ENCODE measurements around the gene RAD50. TPM values are rescaled to one million over a fixed set of nuclear protein-coding genes. Genes with fewer than 3 reads are reported as not detected.

Gene RAD50
- total RNA-seq, 4 donors from 2014 or later = 35.8 to 47.5 (median 41.3) TPM

GRCh38 chr5:132657676-132658380, 101.1 kb downstream of the RAD50 start, which contains the start of gene IL13:
IL13 (plus strand) TSS chr5:132658173; CDS start chr5:132658187, 14 bp downstream.
- 89 to 96% methylated on average over 3 to 12 of the region's 12 CpGs for WGBS, 2 donors (ENCODE audit: low coverage in 1 of 2)
- peaks cover 0 to 13% (median 6%) of the 10 kb centered on the region in 4 donors for H3K4me1 ChIP-seq
- in situ Hi-C loops (cut with MboI; ENCODE audit: low pct_ligation_motif_present in 1 of 4, low pct_unique_long_range_greater_than_20kb in 1 of 4, low sequenced_read_pairs in 3 of 4) = no loop called here
- no peaks in the 10 kb centered on the region for H3K9me3 ChIP-seq
- peaks cover 48% of the 10 kb centered on the region for H3K27me3 ChIP-seq
- H3K36me3 ChIP-seq = no peaks in the 10 kb centered on the region
- no peak for TF ChIP-seq EP300 (IDR thresholded peaks at IDR 0.05; ENCODE audit: low read depth)
- no peak for TF ChIP-seq POLR2A (IDR thresholded peaks at IDR 0.05)
- TF ChIP-seq, protein P1, sequence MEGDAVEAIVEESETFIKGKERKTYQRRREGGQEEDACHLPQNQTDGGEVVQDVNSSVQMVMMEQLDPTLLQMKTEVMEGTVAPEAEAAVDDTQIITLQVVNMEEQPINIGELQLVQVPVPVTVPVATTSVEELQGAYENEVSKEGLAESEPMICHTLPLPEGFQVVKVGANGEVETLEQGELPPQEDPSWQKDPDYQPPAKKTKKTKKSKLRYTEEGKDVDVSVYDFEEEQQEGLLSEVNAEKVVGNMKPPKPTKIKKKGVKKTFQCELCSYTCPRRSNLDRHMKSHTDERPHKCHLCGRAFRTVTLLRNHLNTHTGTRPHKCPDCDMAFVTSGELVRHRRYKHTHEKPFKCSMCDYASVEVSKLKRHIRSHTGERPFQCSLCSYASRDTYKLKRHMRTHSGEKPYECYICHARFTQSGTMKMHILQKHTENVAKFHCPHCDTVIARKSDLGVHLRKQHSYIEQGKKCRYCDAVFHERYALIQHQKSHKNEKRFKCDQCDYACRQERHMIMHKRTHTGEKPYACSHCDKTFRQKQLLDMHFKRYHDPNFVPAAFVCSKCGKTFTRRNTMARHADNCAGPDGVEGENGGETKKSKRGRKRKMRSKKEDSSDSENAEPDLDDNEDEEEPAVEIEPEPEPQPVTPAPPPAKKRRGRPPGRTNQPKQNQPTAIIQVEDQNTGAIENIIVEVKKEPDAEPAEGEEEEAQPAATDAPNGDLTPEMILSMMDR (IDR thresholded peaks at IDR 0.05) = no peak
- no peak for TF ChIP-seq POLR2AphosphoS5 (IDR thresholded peaks at IDR 0.05)
- no peak within 1 kb of the TSS for H3K27ac ChIP-seq
- no peak within 1 kb of the TSS for H3K4me3 ChIP-seq
- DNase-seq = no peak
- intact Hi-C loops (cut with DNase I; ENCODE audit: low total_unique reads) = no loop called here

DNA sequence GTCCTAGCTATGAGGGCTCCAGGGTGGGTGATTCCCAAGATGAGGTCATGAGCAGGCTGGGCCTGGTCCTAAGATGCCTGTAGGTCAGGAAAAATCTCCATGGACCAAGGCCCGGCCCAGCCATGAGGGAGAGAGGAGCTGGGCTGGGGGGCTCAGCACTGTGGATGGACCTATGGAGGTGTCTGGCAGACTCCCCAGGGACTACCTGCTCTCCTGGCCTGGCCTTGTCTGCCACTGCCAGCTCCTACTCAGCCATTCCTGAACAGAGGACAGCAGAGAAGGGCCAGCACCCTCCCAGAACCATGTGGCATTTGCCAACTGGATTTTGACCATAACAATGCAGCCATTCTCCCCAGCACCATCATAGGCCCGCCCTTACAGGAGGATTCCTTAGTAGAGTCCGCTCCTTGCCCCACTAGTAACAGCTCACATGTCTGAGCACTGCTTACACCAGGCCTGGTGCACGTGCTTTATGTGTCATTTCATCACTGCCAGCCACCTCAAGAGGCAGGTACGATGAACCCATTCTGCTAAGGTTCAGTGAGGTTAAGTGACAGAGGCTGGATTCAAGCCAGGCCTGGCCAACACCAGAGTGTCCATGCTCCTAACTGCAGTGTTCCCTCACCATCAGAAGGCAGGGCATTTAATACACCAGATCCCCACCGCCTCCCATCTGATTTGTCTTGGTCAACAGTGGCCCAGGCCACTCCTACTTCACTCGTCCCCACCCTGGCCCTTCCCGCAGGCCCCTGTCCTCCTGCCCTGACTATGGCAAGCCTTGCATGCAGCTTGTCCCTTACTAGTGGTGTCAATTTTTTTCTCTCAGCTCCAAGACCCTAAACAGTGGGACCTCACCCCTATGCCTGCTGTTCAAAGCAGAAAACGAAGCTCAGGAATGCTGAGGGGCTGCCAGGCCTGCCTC, 101.9 kb downstream of the RAD50 start:
- DNase-seq = no peak
- TF ChIP-seq, protein P1 (IDR thresholded peaks at IDR 0.05) = no peak
- TF ChIP-seq EP300 (IDR thresholded peaks at IDR 0.05; ENCODE audit: low read depth) = no peak
- no peak for TF ChIP-seq POLR2AphosphoS5 (IDR thresholded peaks at IDR 0.05)
- TF ChIP-seq POLR2A (IDR thresholded peaks at IDR 0.05) = no peak
- no peak overlapping the region for H3K27ac ChIP-seq
- H3K9me3 ChIP-seq = no peaks in the 10 kb centered on the region
- peaks cover 0 to 14% (median 6%) of the 10 kb centered on the region in 4 donors for H3K4me1 ChIP-seq
- H3K36me3 ChIP-seq = no peaks in the 10 kb centered on the region
- H3K4me3 ChIP-seq = no peak overlapping the region
- WGBS, 2 donors (ENCODE audit: low coverage in 1 of 2) = 87% methylated on average over 9 of the region's 9 CpGs; no CpG with 5 or more reads in 1 of the 2 donors
- peaks cover 40% of the 10 kb centered on the region for H3K27me3 ChIP-seq
- in situ Hi-C loops (cut with MboI; ENCODE audit: low pct_ligation_motif_present in 1 of 4, low pct_unique_long_range_greater_than_20kb in 1 of 4, low sequenced_read_pairs in 3 of 4) = no loop called here
- intact Hi-C loops (cut with DNase I; ENCODE audit: low total_unique reads) = no loop called here

DNA sequence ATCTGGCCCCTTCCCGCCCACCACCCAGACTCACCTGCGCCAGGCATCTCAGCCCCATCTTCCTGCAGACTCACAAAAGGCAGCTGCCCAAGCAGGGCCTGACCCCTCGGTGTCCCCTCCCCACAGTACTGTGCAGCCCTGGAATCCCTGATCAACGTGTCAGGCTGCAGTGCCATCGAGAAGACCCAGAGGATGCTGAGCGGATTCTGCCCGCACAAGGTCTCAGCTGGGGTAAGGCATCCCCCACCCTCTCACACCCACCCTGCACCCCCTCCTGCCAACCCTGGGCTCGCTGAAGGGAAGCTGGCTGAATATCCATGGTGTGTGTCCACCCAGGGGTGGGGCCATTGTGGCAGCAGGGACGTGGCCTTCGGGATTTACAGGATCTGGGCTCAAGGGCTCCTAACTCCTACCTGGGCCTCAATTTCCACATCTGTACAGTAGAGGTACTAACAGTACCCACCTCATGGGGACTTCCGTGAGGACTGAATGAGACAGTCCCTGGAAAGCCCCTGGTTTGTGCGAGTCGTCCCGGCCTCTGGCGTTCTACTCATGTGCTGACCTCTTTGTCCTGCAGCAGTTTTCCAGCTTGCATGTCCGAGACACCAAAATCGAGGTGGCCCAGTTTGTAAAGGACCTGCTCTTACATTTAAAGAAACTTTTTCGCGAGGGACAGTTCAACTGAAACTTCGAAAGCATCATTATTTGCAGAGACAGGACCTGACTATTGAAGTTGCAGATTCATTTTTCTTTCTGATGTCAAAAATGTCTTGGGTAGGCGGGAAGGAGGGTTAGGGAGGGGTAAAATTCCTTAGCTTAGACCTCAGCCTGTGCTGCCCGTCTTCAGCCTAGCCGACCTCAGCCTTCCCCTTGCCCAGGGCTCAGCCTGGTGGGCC, 103.1 kb downstream of the RAD50 start:
- H3K27me3 ChIP-seq = peaks cover 28% of the 10 kb centered on the region
- in situ Hi-C loops (cut with MboI; ENCODE audit: low pct_ligation_motif_present in 1 of 4, low pct_unique_long_range_greater_than_20kb in 1 of 4, low sequenced_read_pairs in 3 of 4) (no loop called here), intact Hi-C loops (cut with DNase I; ENCODE audit: low total_unique reads) (no loop called here)
- 92 to 100% methylated on average over 1 to 23 of the region's 23 CpGs for whole genome bisulfite sequencing, 2 donors (ENCODE audit: low coverage in 1 of 2)
- H3K27ac ChIP-seq = no peak overlapping the region
- H3K4me1 ChIP-seq = peaks cover 0 to 18% (median 9%) of the 10 kb centered on the region in 4 donors
- H3K4me3 ChIP-seq = no peak overlapping the region
- TF ChIP-seq, protein P1 (IDR thresholded peaks at IDR 0.05) = no peak
- TF ChIP-seq EP300 (IDR thresholded peaks at IDR 0.05; ENCODE audit: low read depth) (no peak), POLR2AphosphoS5 (IDR thresholded peaks at IDR 0.05) (no peak), POLR2A (IDR thresholded peaks at IDR 0.05) (no peak)
- H3K36me3 ChIP-seq = no peaks in the 10 kb centered on the region
- DNase-seq = no peak
- no peaks in the 10 kb centered on the region for H3K9me3 ChIP-seq
